Suprapubic skin (tissue), 3 donors: ENCODE data around the gene WDR11.

Experiments
- CTCF ChIP-seq, 2 donors: fragments of 200-600 bp in 1 of 2; fragments of 450-650 bp in 1 of 2; sonication (generic) in 1 of 2; IDR thresholded peaks; one replicate each; pipeline ENCODE4 v1.5.1; 2016 to 2019; ENCODE audit warnings: antibody characterized with exemption in 2 of 2, mild to moderate bottlenecking in 1 of 2, moderate library complexity in 1 of 2
- POLR2A ChIP-seq, 2 donors: fragments of 450-650 bp; IDR thresholded peaks; one replicate each; pipeline ENCODE4 v1.6.1; 2017; ENCODE audit warnings: antibody characterized with exemption in 2 of 2, mild to moderate bottlenecking in 2 of 2, moderate library complexity in 2 of 2

GRCh38 chr10:120946497-120946896, 95.3 kb downstream of the WDR11 start:
- TF ChIP-seq CTCF (IDR thresholded peaks at IDR 0.05) (no peak), POLR2A (IDR thresholded peaks at IDR 0.05) (no peak)
